Epithelial cell of proximal tubule (primary cell): ENCODE results near the gene CHST12. TPM values are rescaled to one million over a fixed set of nuclear protein-coding genes. Genes with fewer than 3 reads are reported as not detected.
"Not testable (repeated sequence)": the region's sequence is repeated elsewhere in the genome, so short reads cannot be mapped to it uniquely, and the experiment has no call there.

ENCODE experiments used
- DNase-seq: peaks from one replicate; pipeline ENCODE4 v3.0.0-alpha.2; 2011; ENCODE audit warnings: low read depth
- H3K4me3 ChIP-seq: 2 replicates; pipeline ENCODE4 v1.5.1; 2011; ENCODE audit warnings: low read depth, mild to moderate bottlenecking, low read length
- CTCF ChIP-seq: conservative IDR thresholded peaks from 2 replicates; pipeline ENCODE4 v1.5.1; 2012; ENCODE audit warnings: low read depth, mild to moderate bottlenecking, low read length
- total RNA-seq: library from RNA; depleted of rRNA; stranded (reverse); fragments of >200 nt; gene quantifications from 2 replicates; pipeline ENCODE4 v1.2.3, GENCODE V29; 2015

The CHST12 gene
- total RNA-seq, 1 donor from 2014 or later = 10.6 TPM

- no peak for TF ChIP-seq CTCF
- DNase-seq = no peak
- H3K4me3 ChIP-seq = no peak overlapping the region
Measured at GRCh38 chr7:2416063-2416462, 12.7 kb downstream of the CHST12 start.

GRCh38 chr7:2416650-2417049 is 13.2 kb downstream of the CHST12 start:
- DNase-seq = no peak
- no peak for TF ChIP-seq CTCF
- no peak overlapping the region for H3K4me3 ChIP-seq

GRCh38 chr7:2417178-2417577 is 13.8 kb downstream of the CHST12 start:
- H3K4me3 ChIP-seq, DNase-seq: not testable (repeated sequence)

- DNase-seq = no peak
- TF ChIP-seq CTCF = no peak
- no peak overlapping the region for H3K4me3 ChIP-seq
Measured at GRCh38 chr7:2417981-2418481, 14.6 kb downstream of the CHST12 start.

GRCh38 chr7:2420216-2420933 is 17.0 kb downstream of the CHST12 start:
- no peak overlapping the region for H3K4me3 ChIP-seq
- no peak for DNase-seq

GRCh38 chr7:2421943-2422310 is 18.5 kb downstream of the CHST12 start:
- no peak for TF ChIP-seq CTCF
- DNase-seq = no peak
- H3K4me3 ChIP-seq = no peak overlapping the region

More at GRCh38 chr7:2420216-2420933, 17.0 kb downstream of the CHST12 start:
- no peak for TF ChIP-seq CTCF

- no peak for DNase-seq
- H3K4me3 ChIP-seq = no peak overlapping the region
- TF ChIP-seq CTCF = no peak
Measured at GRCh38 chr7:2425749-2426148, 22.3 kb downstream of the CHST12 start.
